ENCODE data around the gene C20orf173. TPM values are rescaled to one million over a fixed set of nuclear protein-coding genes. Genes with fewer than 3 reads are reported as not detected.

The C20orf173 gene
- total RNA-seq, 1 donor from 2014 or later, result not detected

DNA sequence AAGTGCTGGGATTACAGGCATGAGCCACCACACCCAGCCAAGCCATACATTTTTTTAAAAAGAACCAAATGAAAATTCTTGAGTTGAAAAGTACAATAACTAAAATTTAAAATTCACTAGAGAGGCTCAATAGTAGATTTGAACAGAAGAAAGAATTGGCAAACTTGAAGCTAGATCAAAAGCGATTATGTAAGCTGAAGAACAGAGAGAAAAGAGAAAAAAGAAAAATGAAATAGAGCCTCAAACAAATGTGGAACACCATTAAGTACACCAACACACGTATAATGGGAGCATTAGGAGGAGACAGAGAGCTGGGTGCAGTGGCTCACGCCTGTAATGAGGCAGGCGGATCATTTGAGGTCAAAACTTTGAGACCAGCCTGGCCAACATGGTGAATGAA, 43.4 kb upstream of the C20orf173 start:
- Mint-ChIP-seq H3K4me1 (ENCODE audit: low read depth) (peaks cover 2% of the 10 kb centered on the region), H3K9me3 (ENCODE audit: low read depth) (peaks cover 10% of the 10 kb centered on the region), H3K27ac (no peak overlapping the region), H3K4me3 (ENCODE audit: low read depth) (no peak overlapping the region), H3K36me3 (ENCODE audit: insufficient read depth) (no peaks in the 10 kb centered on the region), H3K27me3 (peaks cover 7% of the 10 kb centered on the region)
- DNase-seq (ENCODE audit: low spot score, unreplicated experiment), result no peak
- TF ChIP-seq, protein P1, sequence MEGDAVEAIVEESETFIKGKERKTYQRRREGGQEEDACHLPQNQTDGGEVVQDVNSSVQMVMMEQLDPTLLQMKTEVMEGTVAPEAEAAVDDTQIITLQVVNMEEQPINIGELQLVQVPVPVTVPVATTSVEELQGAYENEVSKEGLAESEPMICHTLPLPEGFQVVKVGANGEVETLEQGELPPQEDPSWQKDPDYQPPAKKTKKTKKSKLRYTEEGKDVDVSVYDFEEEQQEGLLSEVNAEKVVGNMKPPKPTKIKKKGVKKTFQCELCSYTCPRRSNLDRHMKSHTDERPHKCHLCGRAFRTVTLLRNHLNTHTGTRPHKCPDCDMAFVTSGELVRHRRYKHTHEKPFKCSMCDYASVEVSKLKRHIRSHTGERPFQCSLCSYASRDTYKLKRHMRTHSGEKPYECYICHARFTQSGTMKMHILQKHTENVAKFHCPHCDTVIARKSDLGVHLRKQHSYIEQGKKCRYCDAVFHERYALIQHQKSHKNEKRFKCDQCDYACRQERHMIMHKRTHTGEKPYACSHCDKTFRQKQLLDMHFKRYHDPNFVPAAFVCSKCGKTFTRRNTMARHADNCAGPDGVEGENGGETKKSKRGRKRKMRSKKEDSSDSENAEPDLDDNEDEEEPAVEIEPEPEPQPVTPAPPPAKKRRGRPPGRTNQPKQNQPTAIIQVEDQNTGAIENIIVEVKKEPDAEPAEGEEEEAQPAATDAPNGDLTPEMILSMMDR (IDR thresholded peaks at IDR 0.05; ENCODE audit: unreplicated experiment), result no peak

DNA sequence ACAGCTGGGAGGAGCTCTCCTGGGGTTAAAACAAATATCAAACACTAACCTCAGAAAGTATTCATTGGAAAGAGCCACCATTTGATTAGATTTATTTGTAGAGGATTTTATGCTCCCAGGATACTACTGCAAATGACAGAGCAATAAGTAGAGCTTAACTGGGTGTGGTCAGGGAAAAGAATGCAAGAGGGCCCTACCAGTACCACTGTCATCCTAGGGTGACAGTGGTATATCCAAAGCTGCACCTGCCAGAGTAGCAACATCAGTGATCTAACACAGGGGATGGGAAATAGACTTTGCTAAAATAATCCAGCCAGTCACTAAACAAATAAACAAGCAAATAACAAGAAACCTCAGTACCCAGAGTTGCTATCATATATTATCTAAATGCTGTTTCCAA, 42.1 kb upstream of the C20orf173 start:
- Mint-ChIP-seq H3K27ac (no peak overlapping the region), H3K4me1 (ENCODE audit: low read depth) (peaks cover 2% of the 10 kb centered on the region), H3K36me3 (ENCODE audit: insufficient read depth) (no peaks in the 10 kb centered on the region), H3K27me3 (peaks cover 6% of the 10 kb centered on the region), H3K4me3 (ENCODE audit: low read depth) (no peak overlapping the region), H3K9me3 (ENCODE audit: low read depth) (peaks cover 10% of the 10 kb centered on the region)
- TF ChIP-seq, protein P1 (IDR thresholded peaks at IDR 0.05; ENCODE audit: unreplicated experiment), result no peak
- no peak for DNase-seq (ENCODE audit: low spot score, unreplicated experiment)

DNA sequence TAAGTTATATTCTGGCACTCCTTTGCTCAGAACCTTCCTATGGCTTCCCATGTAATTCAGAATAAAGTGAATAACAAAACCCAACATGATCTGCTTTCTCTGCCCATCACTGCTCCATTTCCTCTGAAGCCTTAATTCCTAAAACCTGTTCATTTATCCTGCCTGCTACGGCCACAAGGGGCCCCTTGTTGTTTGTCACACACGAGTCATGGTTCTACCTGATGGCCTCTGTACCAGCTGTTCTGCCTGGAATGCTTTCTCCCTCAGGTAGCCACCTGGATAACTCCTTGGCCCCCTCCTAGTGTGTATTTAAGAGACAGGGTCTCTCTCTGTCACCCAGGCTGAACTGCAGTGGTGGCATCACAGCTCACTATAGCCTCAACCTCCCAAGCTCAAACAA, 39.2 kb upstream of the C20orf173 start:
- DNase-seq (ENCODE audit: low spot score, unreplicated experiment), result no peak
- TF ChIP-seq, protein P1 (IDR thresholded peaks at IDR 0.05; ENCODE audit: unreplicated experiment), result peak; percentile 53
- Mint-ChIP-seq H3K4me3 (ENCODE audit: low read depth) (no peak overlapping the region), H3K4me1 (ENCODE audit: low read depth) (peaks cover 2% of the 10 kb centered on the region), H3K36me3 (ENCODE audit: insufficient read depth) (no peaks in the 10 kb centered on the region), H3K27me3 (no peaks in the 10 kb centered on the region), H3K9me3 (ENCODE audit: low read depth) (peaks cover 4% of the 10 kb centered on the region), H3K27ac (no peak overlapping the region)

DNA sequence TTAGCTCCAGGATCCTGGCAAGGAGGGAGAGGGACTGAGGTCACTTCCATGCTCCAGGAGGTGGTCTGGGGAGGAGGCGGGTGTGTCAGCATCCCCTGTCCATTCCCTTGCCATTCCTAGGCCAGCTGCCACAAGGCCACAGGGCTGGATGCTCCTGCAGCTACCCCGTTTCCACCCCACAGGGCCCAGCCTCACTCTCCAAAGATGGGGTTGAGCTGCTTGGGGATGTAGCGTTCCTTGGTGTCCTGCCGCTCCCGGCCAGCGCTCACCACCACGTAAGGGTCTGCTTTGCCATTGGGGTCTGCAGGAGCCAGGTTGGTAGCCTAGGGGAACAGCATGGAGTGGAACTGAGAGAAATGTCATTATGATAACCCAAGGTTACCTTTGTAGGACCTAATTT, 35.5 kb upstream of the C20orf173 start:
- H3K4me1 Mint-ChIP-seq (ENCODE audit: low read depth), result peaks cover 2% of the 10 kb centered on the region

DNA sequence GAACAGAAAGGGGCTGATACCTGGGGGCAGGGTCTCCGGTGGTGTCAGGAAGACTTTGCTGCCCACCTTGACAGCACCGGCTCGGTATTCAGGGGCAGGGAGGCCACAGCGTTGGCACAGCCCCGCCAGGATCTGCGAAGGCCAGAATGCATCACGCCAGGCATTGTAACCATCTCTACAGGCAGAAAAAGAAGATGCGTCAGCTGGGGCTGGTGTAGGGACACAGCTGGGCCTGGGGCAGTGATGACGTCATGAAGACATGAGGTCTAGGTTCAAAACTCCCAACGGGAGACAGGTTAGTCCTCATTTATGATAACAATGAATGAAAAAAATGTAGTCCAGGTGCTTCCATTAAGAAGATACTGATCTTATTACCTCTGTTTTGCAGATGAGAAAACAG, 34.4 kb upstream of the C20orf173 start:
- TF ChIP-seq, protein P1 (IDR thresholded peaks at IDR 0.05; ENCODE audit: unreplicated experiment), result no peak
- no peak overlapping the region for H3K27ac Mint-ChIP-seq
- peaks cover 2% of the 10 kb centered on the region for H3K4me1 Mint-ChIP-seq (ENCODE audit: low read depth)

More for the DNA sequence above, 35.5 kb upstream of the C20orf173 start:
- no peak for DNase-seq (ENCODE audit: low spot score, unreplicated experiment)
- TF ChIP-seq, protein P1 (IDR thresholded peaks at IDR 0.05; ENCODE audit: unreplicated experiment), result no peak
- H3K4me3 Mint-ChIP-seq (ENCODE audit: low read depth), result no peak overlapping the region
- H3K27me3 Mint-ChIP-seq, result no peaks in the 10 kb centered on the region
- H3K36me3 Mint-ChIP-seq (ENCODE audit: insufficient read depth), result no peaks in the 10 kb centered on the region
- H3K27ac Mint-ChIP-seq, result no peak overlapping the region
- H3K9me3 Mint-ChIP-seq (ENCODE audit: low read depth), result no peaks in the 10 kb centered on the region

More for the DNA sequence above, 34.4 kb upstream of the C20orf173 start:
- H3K36me3 Mint-ChIP-seq (ENCODE audit: insufficient read depth), result no peaks in the 10 kb centered on the region
- H3K4me3 Mint-ChIP-seq (ENCODE audit: low read depth), result no peak overlapping the region
- no peaks in the 10 kb centered on the region for H3K27me3 Mint-ChIP-seq
- DNase-seq (ENCODE audit: low spot score, unreplicated experiment), result no peak
- H3K9me3 Mint-ChIP-seq (ENCODE audit: low read depth), result no peaks in the 10 kb centered on the region
